ENCODE results near the gene CXCL6. TPM values are rescaled to one million over a fixed set of nuclear protein-coding genes. Genes with fewer than 3 reads are reported as not detected.

Gene CXCL6
- total RNA-seq, 4 donors from 2014 or later, result 0.17 to 2.1 TPM; not detected in 2

GRCh38 chr4:73859614-73860088 lies 23.2 kb downstream of the CXCL6 start:
- TF ChIP-seq POLR2A (IDR thresholded peaks at IDR 0.05) (no peak), CTCF (IDR thresholded peaks at IDR 0.05) (no peak)
- DNase-seq (ENCODE audit: low spot score in 2 of 2), result no peak
- no peak overlapping the region for H3K4me3 ChIP-seq (ENCODE audit: low read depth, poor library complexity, severe bottlenecking)
- intact Hi-C loops (cut with DNase I; ENCODE audit: low total_unique reads), result no loop called here

- no peak for DNase-seq (ENCODE audit: low spot score in 2 of 2)
- no peak overlapping the region for H3K4me3 ChIP-seq (ENCODE audit: low read depth, poor library complexity, severe bottlenecking)
- intact Hi-C loops (cut with DNase I; ENCODE audit: low total_unique reads), result no loop called here
- 27 to 29% methylated on average over 4 of the region's 4 CpGs for WGBS, 2 donors
- TF ChIP-seq POLR2A (IDR thresholded peaks at IDR 0.05) (no peak), CTCF (IDR thresholded peaks at IDR 0.05) (no peak)
These were observed 23.7 kb downstream of the CXCL6 start for GRCh38 chr4:73860181-73860580.

GRCh38 chr4:73860917-73861316 lies 24.4 kb downstream of the CXCL6 start:
- 77 to 80% methylated on average over 3 of the region's 3 CpGs for WGBS, 2 donors
- intact Hi-C loops (cut with DNase I; ENCODE audit: low total_unique reads), result no loop called here
- no peak for DNase-seq (ENCODE audit: low spot score in 2 of 2)
- no peak overlapping the region for H3K4me3 ChIP-seq (ENCODE audit: low read depth, poor library complexity, severe bottlenecking)
- TF ChIP-seq CTCF (IDR thresholded peaks at IDR 0.05) (no peak), POLR2A (IDR thresholded peaks at IDR 0.05) (no peak)

GRCh38 chr4:73862322-73862721 lies 25.8 kb downstream of the CXCL6 start:
- TF ChIP-seq CTCF (IDR thresholded peaks at IDR 0.05), result no peak
- no peak for TF ChIP-seq POLR2A (IDR thresholded peaks at IDR 0.05)
- WGBS, 2 donors, result 95 to 100% methylated on average over 1 of the region's 1 CpG
- no peak overlapping the region for H3K4me3 ChIP-seq (ENCODE audit: low read depth, poor library complexity, severe bottlenecking)
- no peak for DNase-seq (ENCODE audit: low spot score in 2 of 2)
- intact Hi-C loops (cut with DNase I; ENCODE audit: low total_unique reads), result no loop called here

GRCh38 chr4:73864365-73864764 lies 27.9 kb downstream of the CXCL6 start:
- no peak for DNase-seq (ENCODE audit: low spot score in 2 of 2)
- 58 to 62% methylated on average over 2 of the region's 2 CpGs for WGBS, 2 donors
- no peak overlapping the region for H3K4me3 ChIP-seq (ENCODE audit: low read depth, poor library complexity, severe bottlenecking)
- intact Hi-C loops (cut with DNase I; ENCODE audit: low total_unique reads), result no loop called here
- no peak for TF ChIP-seq CTCF (IDR thresholded peaks at IDR 0.05)
- TF ChIP-seq POLR2A (IDR thresholded peaks at IDR 0.05), result no peak

GRCh38 chr4:73864961-73865360 lies 28.5 kb downstream of the CXCL6 start:
- TF ChIP-seq POLR2A (IDR thresholded peaks at IDR 0.05) (no peak), CTCF (IDR thresholded peaks at IDR 0.05) (no peak)
- no peak for DNase-seq (ENCODE audit: low spot score in 2 of 2)
- WGBS, 2 donors, result 79 to 81% methylated on average over 8 of the region's 8 CpGs
- intact Hi-C loops (cut with DNase I; ENCODE audit: low total_unique reads), result no loop called here
- H3K4me3 ChIP-seq (ENCODE audit: low read depth, poor library complexity, severe bottlenecking), result no peak overlapping the region

Measured in lower leg skin (tissue), 4 donors.